Panc1 (cell line): Measurements from ENCODE around the gene NT5DC2.

Source experiments
- POLR2AphosphoS5 ChIP-seq: IDR thresholded peaks from 2 replicates; pipeline ENCODE4 v1.6.1; 2012; ENCODE audit warnings: mild to moderate bottlenecking, low read depth, low read length, moderate library complexity
- SIN3A ChIP-seq: IDR thresholded peaks from 2 replicates; pipeline ENCODE4 v1.6.1; 2012; ENCODE audit warnings: low read depth, mild to moderate bottlenecking, low read length, moderate library complexity, borderline replicate concordance; ENCODE audit not compliant: insufficient read depth
- TCF7L2 ChIP-seq: IDR thresholded peaks from 2 replicates; pipeline ENCODE4 v1.6.1; 2011; ENCODE audit warnings: mild to moderate bottlenecking, low read depth, low read length, inconsistent platforms
- TF ChIP-seq, protein P1 (sequence below): fragments of 450-650 bp; IDR thresholded peaks from 2 replicates; pipeline ENCODE4 v1.5.1; 2017; ENCODE audit warnings: mild to moderate bottlenecking
- TF ChIP-seq, protein P2 (sequence below), 2 experiments: IDR thresholded peaks; 2 replicates each; pipeline ENCODE4 v1.6.1; 2011 to 2012; ENCODE audit warnings: low read depth in 2 of 2, control low read depth in 1 of 2, low read length in 1 of 2, mild to moderate bottlenecking in 1 of 2, moderate library complexity in 1 of 2; ENCODE audit not compliant: insufficient read depth in 1 of 2

DNA sequence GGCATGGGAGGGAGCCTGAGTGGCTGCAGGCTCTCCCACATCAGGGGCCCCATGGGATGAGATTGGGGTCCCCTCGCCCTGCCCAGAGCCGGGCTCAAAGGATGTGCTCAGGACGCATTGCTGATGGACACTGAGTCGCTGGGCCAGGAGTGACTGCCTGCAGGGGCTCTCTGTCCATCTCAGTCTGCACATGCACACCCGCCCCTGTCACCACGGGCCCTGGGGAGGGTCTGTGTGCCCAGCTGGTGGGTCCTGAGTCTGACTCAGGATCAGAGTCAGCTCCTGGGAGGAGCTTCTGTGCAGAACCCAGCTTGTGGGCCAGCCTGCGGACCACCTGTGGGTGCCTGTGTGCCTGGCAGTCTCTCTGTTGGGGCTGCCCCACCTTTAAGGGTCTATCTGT lies 20.4 kb downstream of the NT5DC2 start:
- TF ChIP-seq, protein P1, sequence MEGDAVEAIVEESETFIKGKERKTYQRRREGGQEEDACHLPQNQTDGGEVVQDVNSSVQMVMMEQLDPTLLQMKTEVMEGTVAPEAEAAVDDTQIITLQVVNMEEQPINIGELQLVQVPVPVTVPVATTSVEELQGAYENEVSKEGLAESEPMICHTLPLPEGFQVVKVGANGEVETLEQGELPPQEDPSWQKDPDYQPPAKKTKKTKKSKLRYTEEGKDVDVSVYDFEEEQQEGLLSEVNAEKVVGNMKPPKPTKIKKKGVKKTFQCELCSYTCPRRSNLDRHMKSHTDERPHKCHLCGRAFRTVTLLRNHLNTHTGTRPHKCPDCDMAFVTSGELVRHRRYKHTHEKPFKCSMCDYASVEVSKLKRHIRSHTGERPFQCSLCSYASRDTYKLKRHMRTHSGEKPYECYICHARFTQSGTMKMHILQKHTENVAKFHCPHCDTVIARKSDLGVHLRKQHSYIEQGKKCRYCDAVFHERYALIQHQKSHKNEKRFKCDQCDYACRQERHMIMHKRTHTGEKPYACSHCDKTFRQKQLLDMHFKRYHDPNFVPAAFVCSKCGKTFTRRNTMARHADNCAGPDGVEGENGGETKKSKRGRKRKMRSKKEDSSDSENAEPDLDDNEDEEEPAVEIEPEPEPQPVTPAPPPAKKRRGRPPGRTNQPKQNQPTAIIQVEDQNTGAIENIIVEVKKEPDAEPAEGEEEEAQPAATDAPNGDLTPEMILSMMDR, result no peak
- TF ChIP-seq POLR2AphosphoS5 (no peak), SIN3A (no peak), TCF7L2 (no peak)
- TF ChIP-seq, protein P2, sequence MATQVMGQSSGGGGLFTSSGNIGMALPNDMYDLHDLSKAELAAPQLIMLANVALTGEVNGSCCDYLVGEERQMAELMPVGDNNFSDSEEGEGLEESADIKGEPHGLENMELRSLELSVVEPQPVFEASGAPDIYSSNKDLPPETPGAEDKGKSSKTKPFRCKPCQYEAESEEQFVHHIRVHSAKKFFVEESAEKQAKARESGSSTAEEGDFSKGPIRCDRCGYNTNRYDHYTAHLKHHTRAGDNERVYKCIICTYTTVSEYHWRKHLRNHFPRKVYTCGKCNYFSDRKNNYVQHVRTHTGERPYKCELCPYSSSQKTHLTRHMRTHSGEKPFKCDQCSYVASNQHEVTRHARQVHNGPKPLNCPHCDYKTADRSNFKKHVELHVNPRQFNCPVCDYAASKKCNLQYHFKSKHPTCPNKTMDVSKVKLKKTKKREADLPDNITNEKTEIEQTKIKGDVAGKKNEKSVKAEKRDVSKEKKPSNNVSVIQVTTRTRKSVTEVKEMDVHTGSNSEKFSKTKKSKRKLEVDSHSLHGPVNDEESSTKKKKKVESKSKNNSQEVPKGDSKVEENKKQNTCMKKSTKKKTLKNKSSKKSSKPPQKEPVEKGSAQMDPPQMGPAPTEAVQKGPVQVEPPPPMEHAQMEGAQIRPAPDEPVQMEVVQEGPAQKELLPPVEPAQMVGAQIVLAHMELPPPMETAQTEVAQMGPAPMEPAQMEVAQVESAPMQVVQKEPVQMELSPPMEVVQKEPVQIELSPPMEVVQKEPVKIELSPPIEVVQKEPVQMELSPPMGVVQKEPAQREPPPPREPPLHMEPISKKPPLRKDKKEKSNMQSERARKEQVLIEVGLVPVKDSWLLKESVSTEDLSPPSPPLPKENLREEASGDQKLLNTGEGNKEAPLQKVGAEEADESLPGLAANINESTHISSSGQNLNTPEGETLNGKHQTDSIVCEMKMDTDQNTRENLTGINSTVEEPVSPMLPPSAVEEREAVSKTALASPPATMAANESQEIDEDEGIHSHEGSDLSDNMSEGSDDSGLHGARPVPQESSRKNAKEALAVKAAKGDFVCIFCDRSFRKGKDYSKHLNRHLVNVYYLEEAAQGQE (IDR thresholded peaks at IDR 0.05; ENCODE audit: insufficient read depth in 1 of 2, low read depth in 2 of 2, low read length in 1 of 2), result no peak
